ENCODE data around the gene ARIH2. TPM values are rescaled to one million over a fixed set of nuclear protein-coding genes. Genes with fewer than 3 reads are reported as not detected.
A peak's percentile ranks its signal among the peaks of the same experiment; 100 is the strongest.
"Not testable (repeated sequence)": the region's sequence is repeated elsewhere in the genome, so short reads cannot be mapped to it uniquely, and the experiment has no call there.

Gene ARIH2
- total RNA-seq, 4 donors from 2014 or later = 78.9 to 109 (median 97.5) TPM

DNA sequence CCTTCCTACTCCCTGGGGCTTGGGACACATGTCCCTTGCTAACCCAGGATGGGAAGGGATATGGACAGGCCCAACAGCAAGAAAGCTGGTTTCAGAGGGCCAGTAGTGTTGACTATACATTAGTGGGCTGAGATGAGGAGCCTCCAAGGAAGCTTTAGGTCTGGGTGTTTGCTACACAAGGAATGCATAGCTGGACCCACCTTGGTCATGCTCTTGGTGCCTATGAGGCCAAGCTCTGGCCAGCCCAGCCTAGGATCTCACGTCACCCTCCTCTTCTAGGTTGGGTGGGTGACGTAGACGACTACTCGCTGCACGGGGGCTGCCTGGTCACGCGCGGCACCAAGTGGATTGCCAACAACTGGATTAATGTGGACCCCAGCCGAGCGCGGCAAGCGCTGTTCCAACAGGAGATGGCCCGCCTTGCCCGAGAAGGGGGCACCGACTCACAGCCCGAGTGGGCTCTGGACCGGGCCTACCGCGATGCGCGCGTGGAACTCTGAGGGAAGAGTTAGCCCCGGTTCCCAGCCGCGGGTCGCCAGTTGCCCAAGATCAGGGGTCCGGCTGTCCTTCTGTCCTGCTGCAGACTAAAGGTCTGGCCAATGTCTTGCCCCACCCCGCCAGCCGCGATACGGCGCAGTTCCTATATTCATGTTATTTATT is 87.9 kb downstream of the ARIH2 start:
- intact Hi-C loops (cut with DNase I) = loop anchor here (10.0 kb wide), 1 partner anchor 88 kb away; the partner anchor contains the start of gene QRICH1
- WGBS = 0% methylated on average over 13 of the region's 32 CpGs
- peaks cover 0 to 21% (median 8%) of the 10 kb centered on the region in 4 donors for H3K36me3 ChIP-seq
- H3K4me1 ChIP-seq = peaks cover 14 to 31% (median 25%) of the 10 kb centered on the region in 4 donors
- no peaks in the 10 kb centered on the region for H3K27me3 ChIP-seq
- TF ChIP-seq, protein P1, sequence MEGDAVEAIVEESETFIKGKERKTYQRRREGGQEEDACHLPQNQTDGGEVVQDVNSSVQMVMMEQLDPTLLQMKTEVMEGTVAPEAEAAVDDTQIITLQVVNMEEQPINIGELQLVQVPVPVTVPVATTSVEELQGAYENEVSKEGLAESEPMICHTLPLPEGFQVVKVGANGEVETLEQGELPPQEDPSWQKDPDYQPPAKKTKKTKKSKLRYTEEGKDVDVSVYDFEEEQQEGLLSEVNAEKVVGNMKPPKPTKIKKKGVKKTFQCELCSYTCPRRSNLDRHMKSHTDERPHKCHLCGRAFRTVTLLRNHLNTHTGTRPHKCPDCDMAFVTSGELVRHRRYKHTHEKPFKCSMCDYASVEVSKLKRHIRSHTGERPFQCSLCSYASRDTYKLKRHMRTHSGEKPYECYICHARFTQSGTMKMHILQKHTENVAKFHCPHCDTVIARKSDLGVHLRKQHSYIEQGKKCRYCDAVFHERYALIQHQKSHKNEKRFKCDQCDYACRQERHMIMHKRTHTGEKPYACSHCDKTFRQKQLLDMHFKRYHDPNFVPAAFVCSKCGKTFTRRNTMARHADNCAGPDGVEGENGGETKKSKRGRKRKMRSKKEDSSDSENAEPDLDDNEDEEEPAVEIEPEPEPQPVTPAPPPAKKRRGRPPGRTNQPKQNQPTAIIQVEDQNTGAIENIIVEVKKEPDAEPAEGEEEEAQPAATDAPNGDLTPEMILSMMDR (IDR thresholded peaks at IDR 0.05) = no peak
- TF ChIP-seq POLR2AphosphoS5 (IDR thresholded peaks at IDR 0.05) = peak in 1 of 2 donors; percentile 3
- no peaks in the 10 kb centered on the region for H3K9me3 ChIP-seq
- no peak for DNase-seq (ENCODE audit: extremely low spot score)
- H3K4me3 ChIP-seq = peak overlapping the region; percentile 65 to 94 (median 78)
- peak overlapping the region; percentile 94 to 99 (median 94) for H3K27ac ChIP-seq (replicated peaks in 1 of 4)

DNA sequence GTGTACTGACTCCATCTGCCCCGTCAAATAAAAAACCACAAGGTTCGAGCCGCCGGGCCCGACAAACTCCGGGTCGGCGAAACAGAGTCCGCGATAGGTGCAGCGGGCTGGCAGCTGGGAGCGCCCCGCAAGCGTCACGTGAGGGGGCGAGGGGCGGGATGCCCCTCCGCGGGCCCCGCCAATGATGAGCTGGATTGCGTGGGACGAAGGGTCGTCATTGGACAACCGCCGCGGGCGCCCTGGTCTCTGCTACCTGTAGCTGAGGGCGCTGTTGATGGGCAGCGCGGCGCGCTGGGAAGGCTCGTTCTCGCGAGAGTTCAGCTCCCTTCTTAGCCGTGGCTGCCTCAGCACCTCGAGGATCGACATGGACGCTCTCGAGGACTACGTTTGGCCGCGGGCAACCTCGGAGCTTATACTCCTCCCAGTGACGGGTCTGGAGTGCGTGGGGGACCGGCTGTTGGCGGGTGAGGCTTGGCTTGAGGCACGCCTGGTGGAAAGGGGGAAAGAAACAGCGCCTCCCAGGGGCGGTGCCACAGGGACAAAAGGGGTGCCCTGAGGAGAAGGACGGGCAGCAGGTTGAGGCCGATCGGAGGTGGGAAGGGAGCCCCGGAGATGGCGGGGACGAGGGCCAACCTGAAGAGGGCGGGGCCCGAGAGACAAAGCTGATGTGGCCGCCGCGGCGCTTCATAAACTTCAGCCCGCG is 88.6 kb downstream of the ARIH2 start, which contains the start of gene WDR6:
Gene WDR6, plus strand, starts transcription at position 324 of the 703 bp plus-strand sequence. Its CDS starts 41 bp downstream, at position 365.
- Histone ChIP-seq H3K27me3 (no peaks in the 10 kb centered on the region), H3K4me3 (peak within 1 kb of the TSS; percentile 65 to 94 (median 78)), H3K4me1 (peaks cover 16 to 37% (median 30%) of the 10 kb centered on the region in 4 donors), H3K9me3 (no peaks in the 10 kb centered on the region), H3K27ac (replicated peaks in 1 of 4) (peak within 1 kb of the TSS; percentile 94 to 99 (median 94)), H3K36me3 (peaks cover 0 to 28% (median 12%) of the 10 kb centered on the region in 4 donors)
- intact Hi-C loops (cut with DNase I) = loop anchor here (10.0 kb wide), 1 partner anchor 88 kb away; the partner anchor contains the start of gene QRICH1
- TF ChIP-seq EP300 (IDR thresholded peaks at IDR 0.05) = no peak
- TF ChIP-seq, protein P1 (IDR thresholded peaks at IDR 0.05) = peak; percentile 41 to 60 (median 41)
- peak; percentile 90 to 94 for TF ChIP-seq POLR2AphosphoS5 (IDR thresholded peaks at IDR 0.05)
- peak; percentile 99 for DNase-seq (ENCODE audit: extremely low spot score)
- 2% methylated on average over 34 of the region's 65 CpGs for WGBS

DNA sequence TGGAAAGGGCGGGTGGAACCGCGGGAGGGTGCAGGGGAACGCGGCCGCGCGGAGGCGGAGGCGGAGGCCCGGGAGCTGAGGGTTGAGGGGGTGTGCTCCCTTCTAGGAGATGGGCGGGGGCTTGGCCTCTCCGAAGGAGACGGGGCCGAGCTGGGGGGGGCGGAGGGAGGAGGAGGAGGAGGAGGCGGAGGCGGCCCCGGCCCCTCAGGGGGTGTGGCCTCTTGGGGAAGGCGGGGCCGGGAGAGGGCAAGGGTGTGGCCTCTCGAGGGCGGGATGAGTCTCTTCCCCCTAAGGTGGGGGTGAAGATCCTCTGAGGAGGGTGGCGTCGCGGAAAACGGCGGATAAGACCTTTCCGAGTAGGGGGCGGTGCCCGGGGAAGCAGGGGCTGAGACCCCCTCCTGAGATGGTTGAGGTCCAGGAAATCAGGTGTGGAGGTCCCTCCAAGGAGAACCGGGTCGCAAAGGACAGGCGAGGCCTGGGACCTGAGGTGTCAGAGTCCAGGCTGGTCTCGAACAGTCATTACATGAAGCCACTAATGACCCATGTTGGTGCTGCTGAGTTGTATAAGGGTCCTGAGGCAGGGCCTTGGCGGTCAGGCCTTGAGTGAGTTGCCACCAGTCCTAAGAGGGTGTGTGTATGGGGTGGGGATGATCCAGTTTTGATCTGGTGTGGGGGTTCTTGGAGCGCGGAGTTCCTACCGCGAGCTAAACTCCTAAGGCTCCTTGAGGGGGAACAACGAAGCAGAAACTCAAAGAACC is 89.3 kb downstream of the ARIH2 start:
- peaks cover 0 to 35% (median 18%) of the 10 kb centered on the region in 4 donors for H3K36me3 ChIP-seq
- peak overlapping the region; percentile 65 to 94 (median 78) for H3K4me3 ChIP-seq
- WGBS = 10% methylated on average over 39 of the region's 41 CpGs
- TF ChIP-seq POLR2AphosphoS5 (IDR thresholded peaks at IDR 0.05) = no peak
- TF ChIP-seq, protein P1 (IDR thresholded peaks at IDR 0.05) = no peak
- TF ChIP-seq EP300 (IDR thresholded peaks at IDR 0.05) = no peak
- no peak for TF ChIP-seq POLR2A (IDR thresholded peaks at IDR 0.05; ENCODE audit: low read depth)
- H3K27ac ChIP-seq (replicated peaks in 1 of 4) = peak overlapping the region; percentile 94 to 99 (median 94)
- DNase-seq (ENCODE audit: extremely low spot score) = peak; percentile 96
- peaks cover 23 to 45% (median 37%) of the 10 kb centered on the region in 4 donors for H3K4me1 ChIP-seq
- H3K27me3 ChIP-seq = no peaks in the 10 kb centered on the region
- no peaks in the 10 kb centered on the region for H3K9me3 ChIP-seq
- intact Hi-C loops (cut with DNase I) = loop anchor here (10.0 kb wide), 1 partner anchor 87 kb away; the partner anchor contains the start of gene QRICH1

DNA sequence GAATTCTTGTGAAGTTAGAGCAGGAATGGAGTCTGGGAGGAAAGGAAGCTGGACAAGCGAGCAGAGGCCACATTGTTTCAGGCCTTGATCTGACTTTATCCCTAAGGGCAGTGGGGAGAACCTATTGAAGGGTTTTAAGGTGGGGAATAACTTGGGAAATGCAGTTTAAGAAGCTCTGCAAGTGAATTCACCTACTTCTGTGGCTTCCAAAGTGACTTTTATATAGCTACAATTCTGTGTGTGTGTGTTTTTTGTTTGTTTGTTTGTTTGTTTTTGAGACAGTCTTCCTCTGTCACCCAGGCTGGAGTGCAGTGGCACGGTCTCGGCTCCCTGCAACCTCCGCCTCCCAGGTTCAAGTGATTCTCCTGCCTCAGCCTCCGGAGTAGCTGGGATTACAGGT is 90.0 kb downstream of the ARIH2 start:
- Histone ChIP-seq H3K4me1 (peaks cover 26 to 52% (median 41%) of the 10 kb centered on the region in 4 donors), H3K27ac (replicated peaks in 1 of 4) (peak overlapping the region; percentile 94 to 99 (median 94)), H3K4me3 (peak overlapping the region in 3 of 4 donors; percentile 75 to 94 (median 80)), H3K36me3 (peaks cover 0 to 42% (median 25%) of the 10 kb centered on the region in 4 donors)
- H3K27me3 ChIP-seq; DNase-seq (ENCODE audit: extremely low spot score); H3K9me3 ChIP-seq: not testable (repeated sequence)
- intact Hi-C loops (cut with DNase I) = loop anchor here (10.0 kb wide), 1 partner anchor 86 kb away; the partner anchor contains the start of gene QRICH1
- WGBS = 90% methylated on average over 5 of the region's 5 CpGs

Data from esophagus muscularis mucosa (tissue), 4 donors.